NT2/D1 (cell line): ENCODE data around the gene UTP11.

Experiments used
- SUZ12 ChIP-seq: IDR thresholded peaks from 2 replicates; pipeline ENCODE4 v1.6.1; 2011; ENCODE audit not compliant: insufficient read length, insufficient read depth; ENCODE audit errors: extremely low read depth
- ZNF274 ChIP-seq: IDR thresholded peaks from 2 replicates; pipeline ENCODE4 v1.6.1; 2011; ENCODE audit warnings: mild to moderate bottlenecking, low read depth, low read length

DNA sequence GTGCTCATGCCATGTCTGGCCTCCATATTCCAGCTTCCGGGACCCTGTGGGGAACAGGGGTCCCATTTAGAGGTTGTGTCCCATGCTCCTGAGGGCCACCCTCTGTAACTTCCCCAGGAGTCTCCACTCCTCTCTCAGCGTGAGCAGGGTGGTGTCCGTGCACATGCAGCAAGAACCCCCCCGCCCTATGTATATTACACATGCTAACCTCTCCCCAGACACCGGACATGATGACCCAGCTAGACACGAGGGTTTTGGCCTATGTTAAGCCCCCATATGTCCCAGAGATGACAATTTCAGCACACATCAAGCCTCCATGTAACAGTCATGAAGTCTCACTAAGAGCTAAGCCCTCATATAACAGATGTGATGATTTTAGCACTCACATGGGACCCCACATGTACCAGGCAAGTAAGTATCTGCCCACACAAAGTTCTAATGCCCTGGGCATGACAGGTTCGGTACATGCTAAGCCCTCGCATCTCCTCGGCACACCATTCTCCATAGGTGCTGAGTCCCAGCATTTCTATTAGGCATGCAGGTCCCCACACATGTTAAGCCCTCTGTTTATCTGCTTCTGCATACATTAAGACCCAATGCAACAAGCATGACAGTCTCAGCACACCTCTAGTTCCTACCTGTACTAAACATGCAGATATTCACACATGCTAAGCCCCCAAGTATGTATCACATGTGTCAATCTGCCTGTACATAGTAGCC lies 14.3 kb upstream of the UTP11 start:
- TF ChIP-seq ZNF274 (no peak), SUZ12 (no peak)
